ENCODE results near the gene CPLANE2. TPM values are rescaled to one million over a fixed set of nuclear protein-coding genes. Genes with fewer than 3 reads are reported as not detected.

Gene CPLANE2
- total RNA-seq, 1 experiment from 2014 or later = 4.2 TPM

- intact Hi-C loops (cut with micrococcal nuclease; ENCODE audit: unreplicated experiment) = no loop called here
- DNase-seq = no peak
- no TSS peak for BruUV-seq (replicated peaks)
- TF ChIP-seq CTCF (IDR thresholded peaks at IDR 0.05; ENCODE audit: unreplicated experiment) = no peak
- Mint-ChIP-seq H3K4me3 (ENCODE audit: low read depth, unreplicated experiment) (no peak overlapping the region), H3K9me3 (ENCODE audit: low read depth, unreplicated experiment) (no peaks in the 10 kb centered on the region), H3K27me3 (ENCODE audit: unreplicated experiment) (no peaks in the 10 kb centered on the region), H3K4me1 (ENCODE audit: low read depth, unreplicated experiment) (peaks cover 35% of the 10 kb centered on the region), H3K36me3 (ENCODE audit: insufficient read depth, unreplicated experiment) (peaks cover 33% of the 10 kb centered on the region), H3K27ac (ENCODE audit: unreplicated experiment) (no peak overlapping the region)
- CTCF ChIA-PET = no interaction called here
Measured at GRCh38 chr1:16251381-16251780, 14.4 kb upstream of the CPLANE2 start.

- Mint-ChIP-seq H3K27ac (ENCODE audit: unreplicated experiment) (no peak overlapping the region), H3K4me1 (ENCODE audit: low read depth, unreplicated experiment) (peaks cover 35% of the 10 kb centered on the region), H3K4me3 (ENCODE audit: low read depth, unreplicated experiment) (no peak overlapping the region), H3K36me3 (ENCODE audit: insufficient read depth, unreplicated experiment) (peaks cover 33% of the 10 kb centered on the region), H3K27me3 (ENCODE audit: unreplicated experiment) (no peaks in the 10 kb centered on the region), H3K9me3 (ENCODE audit: low read depth, unreplicated experiment) (no peaks in the 10 kb centered on the region)
- BruUV-seq (replicated peaks) = no TSS peak
- CTCF ChIA-PET = no interaction called here
- TF ChIP-seq CTCF (IDR thresholded peaks at IDR 0.05; ENCODE audit: unreplicated experiment) = no peak
- DNase-seq = no peak
- intact Hi-C loops (cut with micrococcal nuclease; ENCODE audit: unreplicated experiment) = no loop called here
Measured at GRCh38 chr1:16250524-16251251, 13.7 kb upstream of the CPLANE2 start.

GRCh38 chr1:16249596-16250241, 12.7 kb upstream of the CPLANE2 start:
- no TSS peak for BruUV-seq (replicated peaks)
- no peak overlapping the region for H3K4me3 Mint-ChIP-seq (ENCODE audit: low read depth, unreplicated experiment)
- intact Hi-C loops (cut with micrococcal nuclease; ENCODE audit: unreplicated experiment) = no loop called here
- TF ChIP-seq CTCF (IDR thresholded peaks at IDR 0.05; ENCODE audit: unreplicated experiment) = no peak
- H3K27ac Mint-ChIP-seq (ENCODE audit: unreplicated experiment) = no peak overlapping the region
- peaks cover 30% of the 10 kb centered on the region for H3K36me3 Mint-ChIP-seq (ENCODE audit: insufficient read depth, unreplicated experiment)
- H3K9me3 Mint-ChIP-seq (ENCODE audit: low read depth, unreplicated experiment) = no peaks in the 10 kb centered on the region
- no peak for DNase-seq
- H3K27me3 Mint-ChIP-seq (ENCODE audit: unreplicated experiment) = no peaks in the 10 kb centered on the region
- CTCF ChIA-PET = interaction anchor here (1.7 kb wide), 1 partner anchor 170 kb away, joined by 7 read pairs; no protein-coding TSS in a partner anchor
- peaks cover 35% of the 10 kb centered on the region for H3K4me1 Mint-ChIP-seq (ENCODE audit: low read depth, unreplicated experiment)

- CTCF ChIA-PET = interaction anchor here (1.4 to 1.7 kb wide), 2 partner anchors 115 to 169 kb away, joined by 6 to 7 read pairs; no protein-coding TSS in a partner anchor
- H3K27ac Mint-ChIP-seq (ENCODE audit: unreplicated experiment) = peak overlapping the region; percentile 74
- H3K27me3 Mint-ChIP-seq (ENCODE audit: unreplicated experiment) = no peaks in the 10 kb centered on the region
- H3K36me3 Mint-ChIP-seq (ENCODE audit: insufficient read depth, unreplicated experiment) = peaks cover 27% of the 10 kb centered on the region
- no peak for TF ChIP-seq CTCF (IDR thresholded peaks at IDR 0.05; ENCODE audit: unreplicated experiment)
- intact Hi-C loops (cut with micrococcal nuclease; ENCODE audit: unreplicated experiment) = no loop called here
- DNase-seq = peak; percentile 65
- peak overlapping the region; percentile 32 for H3K4me3 Mint-ChIP-seq (ENCODE audit: low read depth, unreplicated experiment)
- peaks cover 35% of the 10 kb centered on the region for H3K4me1 Mint-ChIP-seq (ENCODE audit: low read depth, unreplicated experiment)
- no peaks in the 10 kb centered on the region for H3K9me3 Mint-ChIP-seq (ENCODE audit: low read depth, unreplicated experiment)
- no TSS peak for BruUV-seq (replicated peaks)
Measured at GRCh38 chr1:16248603-16249516, 11.9 kb upstream of the CPLANE2 start.

Measured in Calu3 (cell line).